Esophagus muscularis mucosa (tissue), 4 donors: ENCODE results near the gene BCO2. TPM values are rescaled to one million over a fixed set of nuclear protein-coding genes. Genes with fewer than 3 reads are reported as not detected.
A peak's percentile ranks its signal among the peaks of the same experiment; 100 is the strongest.

Source experiments
- DNase-seq: peaks from one replicate; pipeline ENCODE4 v3.0.0-alpha.2; 2017; ENCODE audit errors: extremely low spot score
- H3K27ac ChIP-seq, 4 donors: fragments of 200-600 bp; sonication (generic); replicated peaks in 1 of 4; 1 replicate in 3 of 4; 2 replicates in 1 of 4; pipeline ENCODE4 v1.5.1; 2016 to 2019; ENCODE audit warnings: mild to moderate bottlenecking in 1 of 4
- H3K27me3 ChIP-seq, 4 donors: fragments of 200-600 bp; sonication (generic); one replicate each; pipeline versions ENCODE4 v1.5.1 to v1.6.0; 2016 to 2019
- H3K36me3 ChIP-seq, 4 donors: fragments of 200-600 bp; sonication (generic); one replicate each; pipeline ENCODE4 v1.5.1; 2016 to 2019
- H3K4me1 ChIP-seq, 4 donors: fragments of 200-600 bp; sonication (generic); one replicate each; pipeline ENCODE4 v1.5.1; 2016 to 2019
- H3K4me3 ChIP-seq, 4 donors: fragments of 200-600 bp; sonication (generic); 1 replicate in 2 of 4; 2 replicates in 2 of 4; pipeline ENCODE4 v1.5.1; 2016 to 2019; ENCODE audit warnings: mild to moderate bottlenecking in 4 of 4, moderate library complexity in 1 of 4
- H3K9me3 ChIP-seq, 4 donors: fragments of 200-600 bp; sonication (generic); 1 replicate in 3 of 4; 2 replicates in 1 of 4; pipeline ENCODE4 v1.5.1; 2016 to 2019
- EP300 ChIP-seq: sonication (generic); formaldehyde crosslinking; IDR thresholded peaks from one replicate; pipeline ENCODE4 v1.6.1; 2017; ENCODE audit warnings: antibody characterized with exemption
- POLR2A ChIP-seq: fragments of 450-650 bp; IDR thresholded peaks from one replicate; pipeline ENCODE4 v1.6.1; 2017; ENCODE audit warnings: antibody characterized with exemption, moderate library complexity, mild to moderate bottlenecking, low read depth
- POLR2AphosphoS5 ChIP-seq, 2 donors: sonication (generic); formaldehyde crosslinking; IDR thresholded peaks; one replicate each; pipeline ENCODE4 v1.6.1; 2017; ENCODE audit warnings: antibody characterized with exemption in 2 of 2
- WGBS: methylation state at CpG from one replicate; pipeline ENCODE4 v1.1.5; 2018; 5-methylcytosine and 5-hydroxymethylcytosine counted together
- intact Hi-C: fragments of 100-400 bp; cut with DNase I; formaldehyde crosslinking; loops from one replicate; pipeline ENCODE4 v1.15.1; 2023
- total RNA-seq, 4 donors: library from RNA; depleted of rRNA; stranded (reverse); fragments of >200 nt; gene quantifications; one replicate each; pipeline versions ENCODE4 v1.1.0 to v1.2.1, GENCODE V29; 2016
- TF ChIP-seq, protein P1 (sequence below), 3 experiments: fragments of 200-600 bp in 2 of 3; fragments of 450-650 bp in 1 of 3; sonication (generic) in 2 of 3; IDR thresholded peaks; one replicate each; pipeline ENCODE4 v1.5.1; 2017 to 2019; ENCODE audit warnings: antibody characterized with exemption in 3 of 3, mild to moderate bottlenecking in 2 of 3, moderate library complexity in 1 of 3

Gene BCO2
- total RNA-seq, 4 donors from 2014 or later, result 1.4 to 11.6 (median 3.1) TPM

DNA sequence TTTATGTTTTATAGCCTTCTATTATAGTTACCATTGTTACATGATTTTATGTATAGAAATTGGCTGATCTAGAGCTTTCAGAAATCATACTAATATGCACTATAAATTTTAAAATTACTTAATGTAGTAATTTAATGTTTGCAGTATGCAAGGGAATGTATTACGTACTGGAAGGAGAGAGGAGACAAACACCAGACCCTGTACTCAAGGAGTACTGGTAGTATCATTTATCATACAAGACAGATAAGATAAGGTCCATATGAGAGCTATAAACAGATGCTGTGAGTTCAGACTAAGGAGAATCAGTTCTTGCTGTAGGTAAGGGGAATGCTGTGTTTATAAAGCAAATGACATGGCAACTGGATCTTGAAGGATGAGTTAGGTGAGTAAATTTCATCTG, 765 bp downstream of the BCO2 start:
- whole genome bisulfite sequencing, result 54% methylated on average over 1 of the region's 1 CpG
- Histone ChIP-seq H3K27me3 (no peaks in the 10 kb centered on the region), H3K4me1 (peaks cover 3 to 31% (median 27%) of the 10 kb centered on the region in 4 donors), H3K4me3 (peak overlapping the region in 3 of 4 donors; percentile 43 to 50 (median 45)), H3K9me3 (no peaks in the 10 kb centered on the region), H3K27ac (peak overlapping the region in 3 of 4 donors; percentile 68 to 80 (median 79)), H3K36me3 (peaks cover 0 to 3% (median 0%) of the 10 kb centered on the region in 4 donors)
- TF ChIP-seq POLR2AphosphoS5 (IDR thresholded peaks at IDR 0.05) (no peak), POLR2A (no peak), EP300 (no peak)
- TF ChIP-seq, protein P1, sequence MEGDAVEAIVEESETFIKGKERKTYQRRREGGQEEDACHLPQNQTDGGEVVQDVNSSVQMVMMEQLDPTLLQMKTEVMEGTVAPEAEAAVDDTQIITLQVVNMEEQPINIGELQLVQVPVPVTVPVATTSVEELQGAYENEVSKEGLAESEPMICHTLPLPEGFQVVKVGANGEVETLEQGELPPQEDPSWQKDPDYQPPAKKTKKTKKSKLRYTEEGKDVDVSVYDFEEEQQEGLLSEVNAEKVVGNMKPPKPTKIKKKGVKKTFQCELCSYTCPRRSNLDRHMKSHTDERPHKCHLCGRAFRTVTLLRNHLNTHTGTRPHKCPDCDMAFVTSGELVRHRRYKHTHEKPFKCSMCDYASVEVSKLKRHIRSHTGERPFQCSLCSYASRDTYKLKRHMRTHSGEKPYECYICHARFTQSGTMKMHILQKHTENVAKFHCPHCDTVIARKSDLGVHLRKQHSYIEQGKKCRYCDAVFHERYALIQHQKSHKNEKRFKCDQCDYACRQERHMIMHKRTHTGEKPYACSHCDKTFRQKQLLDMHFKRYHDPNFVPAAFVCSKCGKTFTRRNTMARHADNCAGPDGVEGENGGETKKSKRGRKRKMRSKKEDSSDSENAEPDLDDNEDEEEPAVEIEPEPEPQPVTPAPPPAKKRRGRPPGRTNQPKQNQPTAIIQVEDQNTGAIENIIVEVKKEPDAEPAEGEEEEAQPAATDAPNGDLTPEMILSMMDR (IDR thresholded peaks at IDR 0.05), result no peak
- intact Hi-C loops, result no loop called here
- DNase-seq, result no peak

- DNase-seq, result no peak
- TF ChIP-seq POLR2AphosphoS5 (IDR thresholded peaks at IDR 0.05), result no peak
- TF ChIP-seq, protein P1 (IDR thresholded peaks at IDR 0.05), result no peak
- TF ChIP-seq EP300, result no peak
- no peak for TF ChIP-seq POLR2A
- Histone ChIP-seq H3K27ac (no peak overlapping the region), H3K27me3 (no peaks in the 10 kb centered on the region), H3K36me3 (peaks cover 0 to 3% (median 0%) of the 10 kb centered on the region in 4 donors), H3K4me1 (peaks cover 3 to 31% (median 27%) of the 10 kb centered on the region in 4 donors), H3K4me3 (no peak overlapping the region), H3K9me3 (no peaks in the 10 kb centered on the region)
- WGBS, result 84% methylated on average over 4 of the region's 4 CpGs
- intact Hi-C loops, result no loop called here
Observed at GRCh38 chr11:112177589-112177988, 2.3 kb downstream of the BCO2 start.

DNA sequence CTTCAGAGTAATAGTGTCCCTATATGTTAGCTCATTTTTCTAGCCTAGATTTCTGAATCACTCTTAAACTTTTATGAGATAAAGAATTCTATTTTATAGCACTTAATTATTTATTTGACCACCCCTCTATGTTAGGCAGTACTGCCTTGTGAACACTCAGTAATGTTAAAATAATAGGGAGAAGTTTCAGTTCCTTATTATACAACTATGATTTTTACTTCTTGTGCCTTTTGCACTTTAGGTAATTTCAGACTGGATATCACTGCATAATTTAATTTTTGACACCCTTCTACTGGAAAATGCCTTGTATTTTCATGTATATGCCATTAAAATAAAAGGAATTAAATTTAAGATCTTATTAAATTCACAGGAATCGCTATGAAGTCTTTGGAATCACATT, 3.1 kb downstream of the BCO2 start:
- no peak for TF ChIP-seq POLR2AphosphoS5 (IDR thresholded peaks at IDR 0.05)
- TF ChIP-seq, protein P1 (IDR thresholded peaks at IDR 0.05), result no peak
- TF ChIP-seq POLR2A, result no peak
- TF ChIP-seq EP300, result no peak
- intact Hi-C loops, result no loop called here
- H3K27ac ChIP-seq, result no peak overlapping the region
- no peaks in the 10 kb centered on the region for H3K9me3 ChIP-seq
- H3K4me3 ChIP-seq, result no peak overlapping the region
- WGBS, result 95% methylated on average over 1 of the region's 1 CpG
- peaks cover 3 to 31% (median 27%) of the 10 kb centered on the region in 4 donors for H3K4me1 ChIP-seq
- H3K27me3 ChIP-seq, result no peaks in the 10 kb centered on the region
- DNase-seq, result no peak
- H3K36me3 ChIP-seq, result peaks cover 0 to 3% (median 0%) of the 10 kb centered on the region in 4 donors

GRCh38 chr11:112178936-112179335, 3.6 kb downstream of the BCO2 start:
- H3K4me3 ChIP-seq, result no peak overlapping the region
- no peak for DNase-seq
- no peaks in the 10 kb centered on the region for H3K9me3 ChIP-seq
- no peaks in the 10 kb centered on the region for H3K27me3 ChIP-seq
- no peak overlapping the region for H3K27ac ChIP-seq
- intact Hi-C loops, result no loop called here
- 79% methylated on average over 3 of the region's 3 CpGs for WGBS
- TF ChIP-seq POLR2A, result no peak
- TF ChIP-seq, protein P1 (IDR thresholded peaks at IDR 0.05), result no peak
- TF ChIP-seq POLR2AphosphoS5 (IDR thresholded peaks at IDR 0.05), result no peak
- no peak for TF ChIP-seq EP300
- H3K36me3 ChIP-seq, result peaks cover 0 to 3% (median 0%) of the 10 kb centered on the region in 4 donors
- H3K4me1 ChIP-seq, result peaks cover 3 to 31% (median 27%) of the 10 kb centered on the region in 4 donors

DNA sequence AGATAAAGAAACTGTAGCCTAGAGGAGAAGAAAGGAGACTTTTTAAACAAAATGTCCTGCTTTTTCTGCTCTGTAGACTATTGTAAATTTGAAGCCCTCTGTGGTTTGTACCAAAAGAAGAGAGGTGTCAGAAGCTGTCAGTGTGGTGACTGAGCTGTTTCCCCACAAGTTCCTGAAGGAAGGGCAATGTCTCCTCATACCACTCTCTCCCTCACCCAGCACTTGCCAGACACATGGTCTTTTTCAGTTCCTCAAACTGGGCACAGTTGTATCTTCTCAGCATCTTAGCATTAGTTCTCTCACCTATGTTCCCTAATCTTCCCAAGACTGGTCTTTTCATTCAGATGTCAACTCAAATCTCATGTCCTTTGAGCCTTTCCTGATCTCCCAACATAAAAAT, 4.3 kb downstream of the BCO2 start:
- Histone ChIP-seq H3K27me3 (no peaks in the 10 kb centered on the region), H3K36me3 (peaks cover 0 to 3% (median 0%) of the 10 kb centered on the region in 4 donors), H3K27ac (no peak overlapping the region), H3K4me3 (no peak overlapping the region), H3K4me1 (peaks cover 3 to 30% (median 27%) of the 10 kb centered on the region in 4 donors), H3K9me3 (no peaks in the 10 kb centered on the region)
- intact Hi-C loops, result no loop called here
- TF ChIP-seq POLR2A (no peak), EP300 (no peak), POLR2AphosphoS5 (IDR thresholded peaks at IDR 0.05) (no peak)
- TF ChIP-seq, protein P1 (IDR thresholded peaks at IDR 0.05), result no peak
- no peak for DNase-seq
